GM12878 (cell line): Measurements from ENCODE around the gene SHROOM2. TPM values are rescaled to one million over a fixed set of nuclear protein-coding genes. Genes with fewer than 3 reads are reported as not detected.

Experiments
- ATAC-seq: fragments of 200-7000 bp; cut with Tn5 transposase; 3 replicates; pipeline ENCODE4 v1.9.1; 2020; ENCODE audit warnings: mild to moderate bottlenecking, moderate library complexity
- BruUV-seq: library from RNA; stranded (reverse); fragments of 400-500 nt; replicated peaks from 2 replicates; lab custom pipeline; 2021; lab: Mats Ljungman, UMichigan
- CTCF ChIA-PET: fragments of 300-600 bp; sonication (Branson Sonifier 250); formaldehyde crosslinking; extraction: SDS; loops from one replicate; lab custom pipeline; 2021; ENCODE audit warnings: inconsistent platforms; lab: Yijun Ruan, JAX
- POLR2A ChIA-PET: fragments of 350-600 bp; formaldehyde crosslinking; extraction: SDS; loops from one replicate; lab custom pipeline; 2021; ENCODE audit warnings: inconsistent platforms; lab: Charles Lee
- RAD21 ChIA-PET: fragments of 300-600 bp; sonication (Branson Sonifier 250); formaldehyde crosslinking; loops from one replicate; lab custom pipeline; 2023; ENCODE audit warnings: antibody characterized with exemption; ENCODE audit not compliant: unreplicated experiment; lab: Charles Lee
- SMC1A ChIA-PET: fragments of 300-600 bp; sonication (Branson Sonifier 250); formaldehyde crosslinking; loops from one replicate; lab custom pipeline; 2023; ENCODE audit not compliant: unreplicated experiment, uncharacterized antibody; lab: Charles Lee
- DNase-seq: peaks from one replicate; pipeline ENCODE4 v3.0.0-alpha.2; 2011; ENCODE audit warnings: low read depth, low spot score
- FAIRE-seq: peaks from 3 replicates; lab custom pipeline; 2011; peaks lifted over from hg19 to GRCh38; lab: Jason Lieb, UNC
- H2AFZ ChIP-seq: 2 replicates; pipeline ENCODE4 v1.6.0; 2011; ENCODE audit warnings: low read depth, low read length, control low read depth; ENCODE audit not compliant: control insufficient read depth
- H3K27ac ChIP-seq: 2 replicates; pipeline ENCODE4 v1.5.1; 2011; ENCODE audit warnings: control low read depth; ENCODE audit not compliant: control insufficient read depth, insufficient read depth
- H3K27me3 ChIP-seq, 2 experiments: replicated peaks in 1 of 2; 2 replicates each; pipeline versions ENCODE4 v1.6.0 to v1.6.1; 2011; ENCODE audit warnings: low read length in 1 of 2; ENCODE audit not compliant: control insufficient read depth in 2 of 2, insufficient read depth in 2 of 2
- H3K36me3 ChIP-seq, 2 experiments: 2 replicates each; pipeline ENCODE4 v1.5.1; 2011; ENCODE audit warnings: low read length in 1 of 2; ENCODE audit not compliant: control insufficient read depth in 2 of 2, insufficient read depth in 2 of 2
- H3K4me1 ChIP-seq: 2 replicates; pipeline ENCODE4 v1.6.1; 2011; ENCODE audit warnings: mild to moderate bottlenecking, low read length, moderate library complexity, mixed read lengths; ENCODE audit not compliant: control insufficient read depth, insufficient read depth
- H3K4me2 ChIP-seq: 2 replicates; pipeline ENCODE4 v1.6.0; 2011; ENCODE audit warnings: control low read depth; ENCODE audit not compliant: control insufficient read depth, insufficient read depth
- H3K4me3 ChIP-seq: fragments of 200-600 bp; sonication (generic); 2 replicates; pipeline ENCODE4 v1.5.1; 2016
- H3K79me2 ChIP-seq: 2 replicates; pipeline ENCODE4 v1.6.0; 2011; ENCODE audit warnings: low read length; ENCODE audit not compliant: control insufficient read depth, insufficient read depth
- H3K9ac ChIP-seq: 2 replicates; pipeline ENCODE4 v1.8.0; 2011; ENCODE audit warnings: low read length, control low read depth, mixed read lengths; ENCODE audit not compliant: control insufficient read depth, insufficient read depth
- H3K9me3 ChIP-seq: replicated peaks from 3 replicates; pipeline ENCODE4 v1.5.1; 2011; ENCODE audit warnings: mild to moderate bottlenecking, low read length; ENCODE audit not compliant: control insufficient read depth, insufficient read depth
- H4K20me1 ChIP-seq: 2 replicates; pipeline ENCODE4 v1.6.0; 2011; ENCODE audit not compliant: control insufficient read depth, insufficient read depth
- ATF3 ChIP-seq: IDR thresholded peaks from 2 replicates; pipeline ENCODE4 v1.6.1; 2011; ENCODE audit warnings: low read depth, mild to moderate bottlenecking, low read length, moderate library complexity, borderline replicate concordance; ENCODE audit errors: extremely low read depth
- CBX3 ChIP-seq: fragments of 200-600 bp; sonication (generic); IDR thresholded peaks from 2 replicates; pipeline ENCODE4 v1.6.1; 2016; ENCODE audit warnings: low read depth, borderline replicate concordance
- CEBPZ ChIP-seq: fragments of 150-350 bp; IDR thresholded peaks from 2 replicates; pipeline ENCODE4 v1.6.1; 2016; ENCODE audit warnings: low read depth, low read length
- CHD2 ChIP-seq: IDR thresholded peaks from 2 replicates; pipeline ENCODE4 v1.6.1; 2011; ENCODE audit warnings: low read depth, low read length, improper control_type of control experiment, borderline replicate concordance
- CHD4 ChIP-seq: fragments of 200-600 bp; sonication (generic); IDR thresholded peaks from 2 replicates; pipeline ENCODE4 v1.6.1; 2016; ENCODE audit warnings: mild to moderate bottlenecking
- CTCF ChIP-seq, 3 experiments: IDR thresholded peaks in 2 of 3; conservative IDR thresholded peaks in 1 of 3; 2 replicates each; pipeline ENCODE4 v1.5.1; 2011; ENCODE audit warnings: low read depth in 3 of 3, low read length in 3 of 3, mild to moderate bottlenecking in 3 of 3, control low read depth in 2 of 3, moderate library complexity in 2 of 3, inconsistent platforms in 1 of 3, mixed read lengths in 1 of 3; ENCODE audit not compliant: control insufficient read depth in 2 of 3, insufficient read depth in 1 of 3; ENCODE audit errors: extremely low read depth in 1 of 3
- E4F1 ChIP-seq: fragments of 450-650 bp; IDR thresholded peaks from 2 replicates; pipeline ENCODE4 v1.6.1; 2018; ENCODE audit warnings: borderline replicate concordance, mild to moderate bottlenecking; ENCODE audit not compliant: partially characterized antibody
- GABPA ChIP-seq: IDR thresholded peaks from 2 replicates; pipeline ENCODE4 v1.6.1; 2014; ENCODE audit warnings: antibody characterized with exemption, low read depth, mild to moderate bottlenecking, inconsistent platforms
- HDAC6 ChIP-seq: fragments of 200-600 bp; sonication (generic); IDR thresholded peaks from one replicate; pipeline ENCODE4 v1.8.0; 2017; ENCODE audit warnings: antibody characterized with exemption; ENCODE audit not compliant: unreplicated experiment
- NR2C1 ChIP-seq: fragments of 450-650 bp; IDR thresholded peaks from 2 replicates; pipeline ENCODE4 v1.6.1; 2017; ENCODE audit warnings: antibody characterized with exemption, mild to moderate bottlenecking, moderate library complexity
- PAX5 ChIP-seq: IDR thresholded peaks from 2 replicates; pipeline ENCODE4 v1.6.1; 2011; ENCODE audit warnings: low read depth, low read length, borderline replicate concordance
- POU2F2 ChIP-seq: IDR thresholded peaks from 3 replicates; pipeline ENCODE4 v1.6.1; 2011; ENCODE audit warnings: low read depth, mild to moderate bottlenecking, low read length, borderline replicate concordance
- SP1 ChIP-seq: IDR thresholded peaks from one replicate; pipeline ENCODE4 v1.6.1; 2011; ENCODE audit warnings: low read depth, low read length
- STAT1 ChIP-seq: fragments of 450-650 bp; conservative IDR thresholded peaks from 2 replicates; pipeline ENCODE4 v1.6.1; 2014; ENCODE audit warnings: antibody characterized with exemption, mild to moderate bottlenecking
- YBX1 ChIP-seq: fragments of 450-650 bp; IDR thresholded peaks from 2 replicates; pipeline ENCODE4 v1.6.1; 2016; ENCODE audit warnings: antibody characterized with exemption
- ZZZ3 ChIP-seq: IDR thresholded peaks from 2 replicates; pipeline ENCODE4 v1.6.1; 2011; ENCODE audit warnings: low read depth; ENCODE audit not compliant: control insufficient read depth, insufficient read length
- WGBS: methylation state at CpG from one replicate; pipeline ENCODE4 v1.1.6; 2016; ENCODE audit warnings: low lambda C conversion rate; ENCODE audit not compliant: insufficient replicate concordance, insufficient coverage; ENCODE audit errors: missing lambda C conversion rate; 5-methylcytosine and 5-hydroxymethylcytosine counted together
- in situ Hi-C: fragments of 300-500 bp; cut with MboI; formaldehyde crosslinking; loops from 9 replicates; pipeline ENCODE4 v1.14.3; 2018; ENCODE audit warnings: mixed read lengths
- intact Hi-C: fragments of 100-400 bp; cut with micrococcal nuclease; formaldehyde crosslinking; loops from one replicate; pipeline ENCODE4 v1.14.2; 2022; ENCODE audit not compliant: unreplicated experiment
- polyA plus RNA-seq, 11 experiments: library from polyadenylated mRNA; depleted of rRNA in 4 of 11; unstranded in 6 of 11; stranded (reverse) in 5 of 11; fragments of >200 nt; fragmentation: Nextera tagmentation in 4 of 11; fragmentation: Illumina TruSeq in 1 of 11; extraction: Ambion mirVana in 4 of 11; extraction: Trizol in 1 of 11; gene quantifications; 1 replicate in 1 of 11; 2 replicates in 10 of 11; pipeline versions ENCODE4 v1.2.1 to v1.2.3, GENCODE V29; 2011 to 2016; ENCODE audit warnings: inconsistent platforms in 2 of 11, missing spikeins in 2 of 11, low read depth in 1 of 11
- total RNA-seq, 4 experiments: library from RNA; depleted of rRNA in 3 of 4; stranded (reverse); fragments of >200 nt in 3 of 4; fragmentation: Illumina TruSeq in 1 of 4; extraction: Trizol in 1 of 4; gene quantifications; 2 replicates each; pipeline versions ENCODE4 v1.2.1 to v1.2.3, GENCODE V29; 2013 to 2021

The SHROOM2 gene
- total and polyA plus RNA-seq, 10 of the 15 experiments (the other 5 are each of a cell fraction or from before 2014, with no cell fraction given) = under 0.01 to 0.15 (median 0.09) TPM; not detected in 2

- Histone ChIP-seq H2AFZ (no peak overlapping the region), H3K4me1 (peaks cover 10% of the 10 kb centered on the region), H3K9me3 (no peaks in the 10 kb centered on the region; the same call in 2 of the 3 replicates), H3K4me3 (no peak overlapping the region), H4K20me1 (no peaks in the 10 kb centered on the region), H3K4me2 (no peak overlapping the region), H3K27me3 (no peaks in the 10 kb centered on the region; a peak in 2 of 4 replicates), H3K79me2 (no peaks in the 10 kb centered on the region)
- ChIA-PET CTCF (no interaction called here), POLR2A (no interaction called here)
- FAIRE-seq = no peak
- no TSS peak for BruUV-seq
- 29% methylated on average over 6 of the region's 6 CpGs for WGBS
- no peak for DNase-seq
- intact Hi-C loops = no loop called here
- ATAC-seq = no peak
- TF ChIP-seq HDAC6 = no peak
- no peak for TF ChIP-seq POU2F2
- TF ChIP-seq STAT1 = no peak
- TF ChIP-seq ATF3 = no peak
- TF ChIP-seq GABPA = no peak
- no peak for TF ChIP-seq CHD2
- TF ChIP-seq CEBPZ = no peak
- TF ChIP-seq CHD4 = no peak
- no peak for TF ChIP-seq E4F1
- no peak for TF ChIP-seq YBX1
- TF ChIP-seq SP1 = no peak
- no peak for TF ChIP-seq ZZZ3
- TF ChIP-seq CBX3 = no peak
- TF ChIP-seq CTCF (IDR thresholded peaks at IDR 0.05 in 2 of 3, conservative IDR thresholded peaks at IDR 0.05 in 1 of 3; ENCODE audit: control insufficient read depth in 2 of 3, extremely low read depth in 1 of 3, insufficient read depth in 1 of 3, low read depth in 3 of 3, low read length in 3 of 3) = no peak
- no peak for TF ChIP-seq NR2C1
- TF ChIP-seq PAX5 = no peak
- TF ChIP-seq, all 136 proteins: peak for 0
- no peaks in the 10 kb centered on the region for H3K36me3 ChIP-seq
- H3K9ac ChIP-seq = no peak overlapping the region
- RAD21 ChIA-PET = no interaction called here
- SMC1A ChIA-PET = no interaction called here
- no peak overlapping the region for H3K27ac ChIP-seq
- in situ Hi-C loops = no loop called here
These were observed 39.0 kb downstream of the SHROOM2 start for GRCh38 chrX:9825129-9825790.
